Left lung (tissue), 10 donors: ENCODE data around the gene STIMATE. TPM values are rescaled to one million over a fixed set of nuclear protein-coding genes. Genes with fewer than 3 reads are reported as not detected.

Experiments
- ATAC-seq: fragments of 200-7000 bp; cut with Tn5 transposase; one replicate; pipeline ENCODE4 v1.9.1; 2020; ENCODE audit warnings: moderate library complexity
- DNase-seq, 4 donors: peaks; one replicate each; pipeline ENCODE4 v3.0.0-alpha.2; 2013 to 2020
- H3K27ac ChIP-seq, 2 donors: fragments of 200-600 bp; sonication (generic) in 1 of 2; one replicate each; pipeline versions ENCODE4 v1.5.0 to v1.8.0; 2020 to 2021
- H3K27me3 ChIP-seq, 2 donors: fragments of 200-600 bp; sonication (generic) in 1 of 2; one replicate each; pipeline versions ENCODE4 v1.5.0 to v1.8.0; 2020 to 2021
- H3K36me3 ChIP-seq, 2 donors: fragments of 200-600 bp; sonication (generic) in 1 of 2; one replicate each; pipeline versions ENCODE4 v1.5.0 to v1.8.0; 2020 to 2021
- H3K4me1 ChIP-seq, 2 donors: fragments of 200-600 bp; one replicate each; pipeline ENCODE4 v1.8.0; 2021
- H3K4me3 ChIP-seq, 2 donors: fragments of 200-600 bp; sonication (generic) in 1 of 2; one replicate each; pipeline versions ENCODE4 v1.5.0 to v1.8.0; 2020 to 2021; ENCODE audit warnings: mild to moderate bottlenecking in 1 of 2
- H3K9me3 ChIP-seq, 2 donors: fragments of 200-600 bp; sonication (generic) in 1 of 2; one replicate each; pipeline versions ENCODE4 v1.5.0 to v1.8.0; 2020 to 2021
- CTCF ChIP-seq, 2 donors: fragments of 200-600 bp; sonication (generic) in 1 of 2; IDR thresholded peaks; one replicate each; pipeline versions ENCODE4 v1.5.0 to v1.8.0; 2021; ENCODE audit warnings: antibody characterized with exemption in 2 of 2
- intact Hi-C, 2 donors: fragments of 100-400 bp; cut with DNase I; formaldehyde crosslinking; loops; one replicate each; pipeline versions ENCODE4 v1.11.2 to v1.14.2; 2022
- polyA plus RNA-seq, 6 donors: library from polyadenylated mRNA; unstranded; fragments of 120-200 nt; gene quantifications; one replicate each; pipeline ENCODE4 v1.2.1, GENCODE V29; 2013; ENCODE audit not compliant: insufficient read length in 6 of 6
- total RNA-seq, 2 donors: library from RNA; stranded (reverse); fragmentation: NEBNext Ultra II Directional; extraction: Animal tissue kit (Norgen Biotek cat#: 25700); gene quantifications; one replicate each; pipeline ENCODE4 v1.2.1, GENCODE V29; 2021
- donor health status: DM: no; HTN: yes; CAD: no.
- donor health status: DM: no; HTN: no; CAD: no.

The STIMATE gene
- total and polyA plus RNA-seq, 8 donors = 11.6 to 28.3 (median 15.8) TPM

DNA sequence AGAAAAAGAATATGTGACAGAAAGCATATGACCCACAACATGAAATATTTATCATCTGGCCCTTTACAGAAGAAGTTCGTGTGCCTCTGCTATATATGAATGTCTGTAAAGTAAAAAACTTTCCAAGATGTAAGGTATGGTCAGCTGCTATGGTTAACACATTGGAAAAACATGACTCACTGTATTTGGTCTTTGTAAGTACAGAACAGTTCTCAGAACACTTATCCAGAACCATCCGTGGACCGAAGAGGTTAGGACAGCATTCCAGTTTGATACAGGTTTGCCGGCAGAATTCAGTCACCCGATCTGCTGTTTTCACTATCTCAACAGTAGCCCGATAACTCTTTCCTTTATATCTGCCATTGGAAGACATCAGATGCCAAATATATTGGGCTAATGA is 13.5 kb upstream of the STIMATE start:
- no peak overlapping the region for H3K4me3 ChIP-seq
- no peak for TF ChIP-seq CTCF (IDR thresholded peaks at IDR 0.05)
- H3K36me3 ChIP-seq = peaks cover 0 to 50% of the 10 kb centered on the region in 2 donors

DNA sequence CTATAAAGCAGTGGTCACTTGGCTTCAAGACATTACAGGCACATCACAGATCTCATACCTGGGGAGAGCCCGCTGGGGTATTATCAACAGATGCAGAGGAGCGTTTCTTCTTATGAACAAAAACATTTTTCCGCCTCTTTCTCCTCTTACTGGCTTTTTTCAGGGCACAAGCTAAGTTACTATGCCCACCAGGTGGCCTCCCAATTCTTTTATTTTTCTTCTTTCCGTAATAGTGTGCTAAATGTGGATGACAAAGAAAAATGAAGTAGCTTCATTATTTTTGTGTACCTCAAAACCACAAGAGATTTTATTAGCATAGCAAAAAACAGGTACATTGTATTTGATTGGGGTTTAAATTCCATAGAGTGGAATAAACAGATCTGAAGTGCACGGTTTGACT is 10.1 kb upstream of the STIMATE start:
- no peak for TF ChIP-seq CTCF (IDR thresholded peaks at IDR 0.05)
- H3K27ac ChIP-seq = no peak overlapping the region
- H3K4me1 ChIP-seq = no peaks in the 10 kb centered on the region
- ATAC-seq (no peak), DNase-seq (no peak)
- H3K4me3 ChIP-seq = no peak overlapping the region
- H3K9me3 ChIP-seq = no peaks in the 10 kb centered on the region
- no peaks in the 10 kb centered on the region for H3K27me3 ChIP-seq
- H3K36me3 ChIP-seq = peaks cover 0 to 40% of the 10 kb centered on the region in 2 donors
- intact Hi-C loops = no loop called here

More for the DNA sequence above, 13.5 kb upstream of the STIMATE start:
- DNase-seq (no peak), ATAC-seq (no peak)
- H3K27ac ChIP-seq = no peak overlapping the region
- H3K27me3 ChIP-seq = no peaks in the 10 kb centered on the region
- no peaks in the 10 kb centered on the region for H3K4me1 ChIP-seq
- intact Hi-C loops = no loop called here
- no peaks in the 10 kb centered on the region for H3K9me3 ChIP-seq

DNA sequence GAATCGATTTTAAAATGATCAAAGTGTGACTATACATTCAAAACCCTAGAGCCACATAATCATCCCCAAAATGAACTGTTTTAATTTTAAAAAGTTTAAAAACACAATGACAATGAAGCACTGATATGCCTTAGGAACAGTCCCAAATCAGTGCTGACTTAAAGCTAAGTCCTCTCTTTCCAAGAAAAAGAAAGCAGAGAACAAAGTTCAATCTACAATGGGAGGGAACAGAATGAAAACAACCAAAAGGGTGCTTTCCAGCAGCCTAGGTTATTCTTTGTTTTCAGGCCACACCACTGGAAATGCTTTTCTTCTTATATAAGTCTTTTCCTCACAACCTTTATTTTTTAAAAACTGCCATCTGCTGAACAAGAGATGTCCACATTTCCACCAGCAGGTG is 7.2 kb upstream of the STIMATE start:
- intact Hi-C loops = no loop called here

GRCh38 chr3:52904000-52904399 is 6.7 kb upstream of the STIMATE start:
- DNase-seq (no peak), ATAC-seq (no peak)
- Histone ChIP-seq H3K27me3 (no peaks in the 10 kb centered on the region), H3K4me3 (no peak overlapping the region), H3K9me3 (no peaks in the 10 kb centered on the region), H3K27ac (no peak overlapping the region), H3K36me3 (peaks cover 0 to 26% of the 10 kb centered on the region in 2 donors), H3K4me1 (no peaks in the 10 kb centered on the region)
- intact Hi-C loops = no loop called here
- TF ChIP-seq CTCF (IDR thresholded peaks at IDR 0.05) = no peak

More for the DNA sequence above, 7.2 kb upstream of the STIMATE start:
- TF ChIP-seq CTCF (IDR thresholded peaks at IDR 0.05) = no peak
- Histone ChIP-seq H3K9me3 (no peaks in the 10 kb centered on the region), H3K36me3 (peaks cover 0 to 28% of the 10 kb centered on the region in 2 donors), H3K4me3 (no peak overlapping the region), H3K27ac (no peak overlapping the region), H3K4me1 (no peaks in the 10 kb centered on the region), H3K27me3 (no peaks in the 10 kb centered on the region)
- no peak for ATAC-seq
- no peak for DNase-seq

GRCh38 chr3:52896613-52897012 is 735 bp downstream of the STIMATE start:
- H3K36me3 ChIP-seq = no peaks in the 10 kb centered on the region
- no peak for TF ChIP-seq CTCF (IDR thresholded peaks at IDR 0.05)
- H3K27ac ChIP-seq = peak overlapping the region; percentile 26 to 77
- H3K4me1 ChIP-seq = peaks cover 29 to 58% of the 10 kb centered on the region in 2 donors
- no peak for DNase-seq
- no peaks in the 10 kb centered on the region for H3K9me3 ChIP-seq
- intact Hi-C loops = no loop called here
- ATAC-seq = peak; percentile 38
- H3K4me3 ChIP-seq = peak overlapping the region; percentile 90 to 97
- H3K27me3 ChIP-seq = no peaks in the 10 kb centered on the region
